H1 (cell line): ENCODE data around the gene TMBIM1. TPM values are rescaled to one million over a fixed set of nuclear protein-coding genes. Genes with fewer than 3 reads are reported as not detected.

ENCODE experiments used
- CTCF ChIA-PET: fragments of 300-600 bp; sonication (Branson Sonifier 250); formaldehyde crosslinking; loops from one replicate; lab custom pipeline; 2021; ENCODE audit not compliant: partially characterized antibody; lab: Charles Lee
- POLR2A ChIA-PET: fragments of 300-600 bp; sonication (Branson Sonifier 250); formaldehyde crosslinking; loops from one replicate; lab custom pipeline; 2021; ENCODE audit warnings: inconsistent platforms; ENCODE audit not compliant: partially characterized antibody; lab: Charles Lee
- DNase-seq, 2 experiments: peaks; one replicate each; pipeline versions ENCODE4 v3.0.0 to v3.0.0-alpha.2; 2010 to 2022; ENCODE audit warnings: low spot score in 2 of 2, low read depth in 1 of 2, mixed read lengths in 1 of 2
- FAIRE-seq: peaks from 2 replicates; lab custom pipeline; 2011; peaks lifted over from hg19 to GRCh38; lab: Jason Lieb, UNC
- H2AFZ ChIP-seq: 2 replicates; pipeline ENCODE4 v1.8.1; 2012; ENCODE audit warnings: low read length, inconsistent platforms
- H2AK5ac ChIP-seq: 2 replicates; pipeline ENCODE4 v1.6.1; 2013; ENCODE audit warnings: low read depth, low read length
- H2BK120ac ChIP-seq: replicated peaks from 2 replicates; pipeline ENCODE3; 2013; ENCODE audit warnings: low read depth, low read length, inconsistent platforms
- H2BK12ac ChIP-seq: 2 replicates; pipeline ENCODE4 v1.6.1; 2013; ENCODE audit warnings: low read depth, low read length
- H2BK15ac ChIP-seq: 2 replicates; pipeline ENCODE4 v1.6.1; 2013; ENCODE audit warnings: low read length
- H2BK20ac ChIP-seq: 2 replicates; pipeline ENCODE4 v1.6.1; 2013; ENCODE audit warnings: low read length
- H2BK5ac ChIP-seq: 2 replicates; pipeline ENCODE4 v1.6.1; 2013; ENCODE audit warnings: low read depth, low read length
- H3K14ac ChIP-seq: 2 replicates; pipeline ENCODE4 v1.6.1; 2013; ENCODE audit warnings: inconsistent platforms; ENCODE audit not compliant: insufficient read length
- H3K18ac ChIP-seq: 2 replicates; pipeline ENCODE4 v1.6.1; 2013; ENCODE audit warnings: low read length; ENCODE audit errors: extremely low read depth
- H3K23ac ChIP-seq: 2 replicates; pipeline ENCODE4 v1.6.1; 2013; ENCODE audit warnings: inconsistent platforms; ENCODE audit not compliant: insufficient read length
- H3K23me2 ChIP-seq: 2 replicates; pipeline ENCODE4 v1.6.1; 2013; ENCODE audit warnings: low read depth, low read length
- H3K27ac ChIP-seq: 2 replicates; pipeline ENCODE4 v1.6.1; 2011; ENCODE audit warnings: low read depth, low read length, inconsistent platforms
- H3K27me3 ChIP-seq, 4 experiments: replicated peaks in 1 of 4; 1 replicate in 1 of 4; 2 replicates in 3 of 4; pipeline versions ENCODE4 v1.6.1 to v1.8.1; 2011 to 2013; ENCODE audit warnings: low read length in 3 of 4, mild to moderate bottlenecking in 3 of 4, inconsistent platforms in 2 of 4, mixed read lengths in 2 of 4, moderate library complexity in 1 of 4; ENCODE audit not compliant: control insufficient read depth in 3 of 4, insufficient read depth in 3 of 4; ENCODE audit errors: extremely low read depth in 1 of 4
- H3K36me3 ChIP-seq, 4 experiments: 2 replicates each; pipeline versions ENCODE4 v1.6.1 to v1.8.1; 2011 to 2013; ENCODE audit warnings: mild to moderate bottlenecking in 4 of 4, low read length in 3 of 4, moderate library complexity in 2 of 4, control low read depth in 1 of 4, inconsistent platforms in 1 of 4; ENCODE audit not compliant: insufficient read depth in 4 of 4, control insufficient read depth in 2 of 4
- H3K4ac ChIP-seq: replicated peaks from 2 replicates; pipeline ENCODE3; 2013; ENCODE audit warnings: low read length, low read depth, mixed read lengths, inconsistent platforms; ENCODE audit not compliant: insufficient read length
- H3K4me1 ChIP-seq, 4 experiments: replicated peaks in 1 of 4; 1 replicate in 1 of 4; 2 replicates in 3 of 4; pipeline versions ENCODE4 v1.6.1 to v1.8.1; 2011 to 2013; ENCODE audit warnings: low read length in 3 of 4, inconsistent platforms in 2 of 4, mixed read lengths in 1 of 4; ENCODE audit not compliant: insufficient read depth in 4 of 4, control insufficient read depth in 3 of 4
- H3K4me2 ChIP-seq, 2 experiments: 2 replicates each; pipeline versions ENCODE4 v1.6.1 to v1.8.1; 2011 to 2013; ENCODE audit warnings: low read depth in 2 of 2, low read length in 2 of 2, control low read depth in 1 of 2, inconsistent platforms in 1 of 2, mild to moderate bottlenecking in 1 of 2; ENCODE audit not compliant: insufficient read depth in 1 of 2
- H3K4me3 ChIP-seq, 4 experiments: fragments of 200-600, 300-600 bp in 1 of 4; sonication (generic), shearing (Covaris generic), sonication (Bioruptor Twin) in 1 of 4; 2 replicates each; pipeline versions ENCODE4 v1.5.1 to v1.8.1; 2011 to 2016; ENCODE audit warnings: low read length in 4 of 4, low read depth in 3 of 4, control low read depth in 2 of 4, inconsistent platforms in 2 of 4, mild to moderate bottlenecking in 2 of 4, mixed read lengths in 1 of 4, moderate library complexity in 1 of 4; ENCODE audit not compliant: insufficient read depth in 2 of 4; ENCODE audit errors: extremely low read depth in 1 of 4
- H3K56ac ChIP-seq: replicated peaks from 2 replicates; pipeline ENCODE3; 2013; ENCODE audit warnings: low read depth, mild to moderate bottlenecking, mixed read lengths, low read length, inconsistent platforms; ENCODE audit not compliant: insufficient read length
- H3K79me1 ChIP-seq: 2 replicates; pipeline ENCODE4 v1.6.1; 2013; ENCODE audit warnings: low read depth, low read length, control low read depth
- H3K79me2 ChIP-seq, 2 experiments: 2 replicates each; pipeline versions ENCODE4 v1.6.1 to v1.8.1; 2012 to 2013; ENCODE audit warnings: low read length in 2 of 2, mild to moderate bottlenecking in 2 of 2, inconsistent platforms in 1 of 2; ENCODE audit not compliant: insufficient read depth in 2 of 2, control insufficient read depth in 1 of 2
- H3K9ac ChIP-seq, 4 experiments: replicated peaks in 1 of 4; 1 replicate in 1 of 4; 2 replicates in 3 of 4; pipeline versions ENCODE4 v1.6.1 to v1.8.1; 2011 to 2013; ENCODE audit warnings: low read depth in 3 of 4, low read length in 3 of 4, control low read depth in 2 of 4, mild to moderate bottlenecking in 2 of 4, moderate library complexity in 2 of 4, inconsistent platforms in 1 of 4; ENCODE audit errors: extremely low read depth in 1 of 4
- H3K9me3 ChIP-seq, 2 experiments: 2 replicates each; pipeline versions ENCODE4 v1.6.1 to v1.8.1; 2012 to 2013; ENCODE audit warnings: mild to moderate bottlenecking in 2 of 2, moderate library complexity in 2 of 2, control low read depth in 1 of 2, inconsistent platforms in 1 of 2, low read depth in 1 of 2, low read length in 1 of 2, mixed read lengths in 1 of 2; ENCODE audit not compliant: insufficient read depth in 2 of 2
- H4K20me1 ChIP-seq, 2 experiments: replicated peaks in 1 of 2; 2 replicates each; pipeline versions ENCODE3 to v1.8.1; 2011 to 2013; ENCODE audit warnings: inconsistent platforms in 2 of 2, low read length in 2 of 2, mild to moderate bottlenecking in 1 of 2; ENCODE audit not compliant: insufficient read depth in 2 of 2, control insufficient read depth in 1 of 2
- H4K5ac ChIP-seq: 2 replicates; pipeline ENCODE4 v1.6.1; 2013; ENCODE audit warnings: low read length, low read depth, mixed read lengths, inconsistent platforms; ENCODE audit not compliant: insufficient read length
- H4K8ac ChIP-seq: 2 replicates; pipeline ENCODE4 v1.8.0; 2013; ENCODE audit warnings: mild to moderate bottlenecking, moderate library complexity, low read length, inconsistent platforms; ENCODE audit not compliant: insufficient read depth; ENCODE audit errors: extremely low read depth
- H4K91ac ChIP-seq: replicated peaks from 2 replicates; pipeline ENCODE3; 2013; ENCODE audit warnings: low read length, mixed read lengths, inconsistent platforms; ENCODE audit not compliant: insufficient read length
- ATF3 ChIP-seq: IDR thresholded peaks from 2 replicates; pipeline ENCODE4 v1.6.1; 2011; ENCODE audit warnings: low read depth, mild to moderate bottlenecking, low read length; ENCODE audit not compliant: insufficient read depth
- BACH1 ChIP-seq: IDR thresholded peaks from 2 replicates; pipeline ENCODE4 v1.6.1; 2012; ENCODE audit warnings: low read length, improper control_type of control experiment
- CEBPB ChIP-seq: IDR thresholded peaks from 2 replicates; pipeline ENCODE4 v1.6.1; 2012; ENCODE audit warnings: low read depth, low read length
- EGR1 ChIP-seq: IDR thresholded peaks from 2 replicates; pipeline ENCODE4 v1.6.1; 2011; ENCODE audit warnings: low read depth, low read length, borderline replicate concordance
- KDM1A ChIP-seq: fragments of 200-600, 300-600 bp; sonication (generic); IDR thresholded peaks from 2 replicates; pipeline ENCODE4 v1.7.1; 2016; ENCODE audit warnings: mild to moderate bottlenecking, low read length, borderline replicate concordance
- KDM4A ChIP-seq: IDR thresholded peaks from one replicate; pipeline ENCODE4 v1.7.1; 2012; ENCODE audit warnings: low read depth, mild to moderate bottlenecking, moderate library complexity, low read length, inconsistent platforms; ENCODE audit not compliant: severe bottlenecking
- SIN3A ChIP-seq, 2 experiments: IDR thresholded peaks in 1 of 2; conservative IDR thresholded peaks in 1 of 2; 2 replicates each; pipeline ENCODE4 v1.6.1; 2011 to 2012; ENCODE audit warnings: low read length in 2 of 2, improper control_type of control experiment in 1 of 2, low read depth in 1 of 2, mild to moderate bottlenecking in 1 of 2
- TAF1 ChIP-seq: IDR thresholded peaks from 2 replicates; pipeline ENCODE4 v1.6.1; 2011; ENCODE audit warnings: mild to moderate bottlenecking, low read depth, low read length
- TAF7 ChIP-seq: optimal IDR thresholded peaks from 2 replicates; pipeline ENCODE3; 2011; ENCODE audit warnings: low read depth, mild to moderate bottlenecking, inconsistent platforms, low read length, moderate library complexity, borderline replicate concordance
- YY1 ChIP-seq: IDR thresholded peaks from 2 replicates; pipeline ENCODE4 v1.6.1; 2011; ENCODE audit warnings: low read depth, mild to moderate bottlenecking, low read length
- WGBS, 2 experiments: shearing (Covaris generic) in 1 of 2; methylation state at CpG; one replicate each; pipeline versions ENCODE4 v1.1.6 to v1.1.7; 2013 to 2015; ENCODE audit warnings: low lambda C conversion rate in 2 of 2, mixed read lengths in 2 of 2, inconsistent platforms in 1 of 2, low coverage in 1 of 2, missing lambda C conversion rate in 1 of 2; ENCODE audit not compliant: insufficient replicate concordance in 2 of 2, insufficient coverage in 1 of 2, insufficient read length in 1 of 2; ENCODE audit errors: extremely low coverage in 1 of 2, missing lambda C conversion rate in 1 of 2; 5-methylcytosine and 5-hydroxymethylcytosine counted together
- polyA plus RNA-seq, 7 experiments: library from polyadenylated mRNA; depleted of rRNA in 3 of 7; stranded (reverse) in 5 of 7; unstranded in 2 of 7; fragments of >200 nt in 5 of 7; fragments of 200-250 nt in 2 of 7; gene quantifications; 1 replicate in 5 of 7; 2 replicates in 1 of 7; 4 replicates in 1 of 7; pipeline versions ENCODE4 v1.2.1 to v1.2.3, GENCODE V29; 2011 to 2013; ENCODE audit warnings: missing spikeins in 2 of 7, mixed read lengths in 2 of 7
- total RNA-seq: library from RNA; stranded (reverse); fragmentation: NEBNext Ultra II Directional; extraction: Animal tissue kit (Norgen Biotek cat#: 25700); gene quantifications from 2 replicates; pipeline ENCODE4 v1.2.1, GENCODE V29; 2021
- TF ChIP-seq, protein P1 (sequence below), 3 experiments: IDR thresholded peaks; 1 replicate in 2 of 3; 2 replicates in 1 of 3; pipeline versions ENCODE4 v1.5.1 to v1.6.1; 2011; ENCODE audit warnings: low read length in 3 of 3, mild to moderate bottlenecking in 3 of 3, inconsistent platforms in 2 of 3, low read depth in 1 of 3, moderate library complexity in 1 of 3; ENCODE audit not compliant: insufficient read depth in 1 of 3; ENCODE audit errors: control extremely low read depth in 1 of 3

Gene TMBIM1
- total and polyA plus RNA-seq, 2 of the 8 experiments (the other 6 are each of a cell fraction or from before 2014, with no cell fraction given), result 22.1 to 36.8 TPM

- 96% methylated on average over 1 of the region's 1 CpG; no CpG with 5 or more reads in 1 of the 2 experiments for WGBS, 2 experiments
- H2BK5ac ChIP-seq, result no peak overlapping the region
- no peak overlapping the region for H3K4me2 ChIP-seq
- POLR2A ChIA-PET, result interaction anchor here (0.5 to 1.2 kb wide), 5 partner anchors 9 to 22 kb away, joined by 3 read pairs; no protein-coding TSS in a partner anchor
- H3K4ac ChIP-seq, result no peak overlapping the region
- H4K91ac ChIP-seq, result no peak overlapping the region
- peaks cover 0 to 1% of the 10 kb centered on the region in 2 experiments for H4K20me1 ChIP-seq
- no peak overlapping the region for H3K23ac ChIP-seq
- H3K14ac ChIP-seq, result no peak overlapping the region
- no peaks in the 10 kb centered on the region for H3K4me1 ChIP-seq
- H2BK15ac ChIP-seq, result no peak overlapping the region
- no peaks in the 10 kb centered on the region for H3K79me1 ChIP-seq
- no peaks in the 10 kb centered on the region for H3K79me2 ChIP-seq
- H3K4me3 ChIP-seq, result no peak overlapping the region
- no peak overlapping the region for H2AK5ac ChIP-seq
- no peak overlapping the region for H2BK20ac ChIP-seq
- FAIRE-seq, result no peak
- no peaks in the 10 kb centered on the region for H3K27me3 ChIP-seq
- H4K8ac ChIP-seq, result no peak overlapping the region
- H3K9ac ChIP-seq, result no peak overlapping the region
- no peak overlapping the region for H2BK12ac ChIP-seq
- CTCF ChIA-PET, result interaction anchor here (0.6 to 5.8 kb wide), 5 partner anchors 13 to 222 kb away, joined by 3 to 25 read pairs (median 6); no protein-coding TSS in a partner anchor
- DNase-seq, result no peak
- H3K23me2 ChIP-seq, result no peaks in the 10 kb centered on the region
- no peak overlapping the region for H4K5ac ChIP-seq
- peaks cover 33 to 82% (median 62%) of the 10 kb centered on the region in 4 experiments for H3K36me3 ChIP-seq
- no peak overlapping the region for H2BK120ac ChIP-seq
- no peak overlapping the region for H3K56ac ChIP-seq
- H3K9me3 ChIP-seq, result no peaks in the 10 kb centered on the region
- H2AFZ ChIP-seq, result no peak overlapping the region
- no peak overlapping the region for H3K18ac ChIP-seq
- no peak overlapping the region for H3K27ac ChIP-seq
- no peak for TF ChIP-seq EGR1
- no peak for TF ChIP-seq BACH1
- TF ChIP-seq, protein P1, sequence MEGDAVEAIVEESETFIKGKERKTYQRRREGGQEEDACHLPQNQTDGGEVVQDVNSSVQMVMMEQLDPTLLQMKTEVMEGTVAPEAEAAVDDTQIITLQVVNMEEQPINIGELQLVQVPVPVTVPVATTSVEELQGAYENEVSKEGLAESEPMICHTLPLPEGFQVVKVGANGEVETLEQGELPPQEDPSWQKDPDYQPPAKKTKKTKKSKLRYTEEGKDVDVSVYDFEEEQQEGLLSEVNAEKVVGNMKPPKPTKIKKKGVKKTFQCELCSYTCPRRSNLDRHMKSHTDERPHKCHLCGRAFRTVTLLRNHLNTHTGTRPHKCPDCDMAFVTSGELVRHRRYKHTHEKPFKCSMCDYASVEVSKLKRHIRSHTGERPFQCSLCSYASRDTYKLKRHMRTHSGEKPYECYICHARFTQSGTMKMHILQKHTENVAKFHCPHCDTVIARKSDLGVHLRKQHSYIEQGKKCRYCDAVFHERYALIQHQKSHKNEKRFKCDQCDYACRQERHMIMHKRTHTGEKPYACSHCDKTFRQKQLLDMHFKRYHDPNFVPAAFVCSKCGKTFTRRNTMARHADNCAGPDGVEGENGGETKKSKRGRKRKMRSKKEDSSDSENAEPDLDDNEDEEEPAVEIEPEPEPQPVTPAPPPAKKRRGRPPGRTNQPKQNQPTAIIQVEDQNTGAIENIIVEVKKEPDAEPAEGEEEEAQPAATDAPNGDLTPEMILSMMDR (IDR thresholded peaks at IDR 0.05; ENCODE audit: control extremely low read depth in 1 of 3, insufficient read depth in 1 of 3, low read depth in 1 of 3, low read length in 3 of 3), result no peak
- TF ChIP-seq TAF1, result no peak
- no peak for TF ChIP-seq ATF3
- no peak for TF ChIP-seq CEBPB
- TF ChIP-seq KDM1A, result no peak
- no peak for TF ChIP-seq YY1
- no peak for TF ChIP-seq SIN3A (conservative IDR thresholded peaks at IDR 0.05 in 1 of 2, IDR thresholded peaks at IDR 0.05 in 1 of 2; ENCODE audit: low read depth in 1 of 2, low read length in 2 of 2)
- no peak for TF ChIP-seq KDM4A
- no peak for TF ChIP-seq TAF7
Measured at GRCh38 chr2:218244204-218244603, 48.1 kb downstream of the TMBIM1 start.
